K562 (cell line): Measurements from ENCODE around the gene KIRREL1. TPM values are rescaled to one million over a fixed set of nuclear protein-coding genes. Genes with fewer than 3 reads are reported as not detected.

Experiments
- DPF2 ChIP-seq: fragments of 450-650 bp; IDR thresholded peaks from 2 replicates; pipeline ENCODE4 v1.6.1; 2016
- FOXK1 ChIP-seq: sonication (generic); formaldehyde crosslinking; IDR thresholded peaks from 2 replicates; pipeline ENCODE4 v1.8.0; 2022; ENCODE audit warnings: missing genetic modification reagents, mild to moderate bottlenecking, borderline replicate concordance
- MEIS2 ChIP-seq: fragments of 450-650 bp; IDR thresholded peaks from 2 replicates; pipeline ENCODE4 v1.6.1; 2014; ENCODE audit warnings: mild to moderate bottlenecking; ENCODE audit not compliant: partially characterized antibody
- NFIC ChIP-seq: fragments of 450-650 bp; IDR thresholded peaks from 2 replicates; pipeline ENCODE4 v1.6.1; 2017; ENCODE audit warnings: mild to moderate bottlenecking, inconsistent platforms
- SAFB2 ChIP-seq: fragments of 200-400 bp; formaldehyde crosslinking; IDR thresholded peaks from 2 replicates; pipeline ENCODE4 v1.6.1; 2018; ENCODE audit warnings: borderline replicate concordance, low read length, low read depth, moderate library complexity; ENCODE audit not compliant: severe bottlenecking
- ZNF398 ChIP-seq: fragments of 250-450 bp; sonication (Bioruptor Pico); IDR thresholded peaks from 2 replicates; pipeline ENCODE4 v1.8.0; 2021; ENCODE audit warnings: moderate library complexity, mild to moderate bottlenecking, inconsistent platforms
- ZNF609 ChIP-seq: sonication (generic); formaldehyde crosslinking; IDR thresholded peaks from 2 replicates; pipeline ENCODE4 v1.8.1; 2023; ENCODE audit warnings: missing genetic modification reagents, mild to moderate bottlenecking, borderline replicate concordance
- polyA plus RNA-seq, 8 experiments: library from polyadenylated mRNA; depleted of rRNA in 4 of 8; stranded (reverse) in 5 of 8; unstranded in 3 of 8; fragments of >200 nt; fragmentation: Nextera tagmentation in 2 of 8; fragmentation: Illumina TruSeq in 1 of 8; extraction: Ambion mirVana in 2 of 8; extraction: Trizol in 1 of 8; gene quantifications; 2 replicates each; pipeline versions ENCODE4 v1.2.1 to v1.2.3, GENCODE V29; 2011 to 2014; ENCODE audit warnings: inconsistent platforms in 1 of 8, missing spikeins in 1 of 8
- total RNA-seq, 7 experiments: library from RNA; depleted of rRNA in 6 of 7; stranded (reverse); fragments of >200 nt in 6 of 7; fragmentation: Illumina TruSeq in 2 of 7; extraction: Trizol in 2 of 7; gene quantifications; 2 replicates each; pipeline versions ENCODE4 v1.2.1 to v1.2.3, GENCODE V29; 2011 to 2021; ENCODE audit warnings: low replicate concordance in 1 of 7

KIRREL1 gene
- total and polyA plus RNA-seq, 9 of the 15 experiments (the other 6 are each of a cell fraction or from before 2014, with no cell fraction given) = under 0.01 to 0.22 (median 0.03) TPM; not detected in 3

- TF ChIP-seq NFIC (no peak), SAFB2 (no peak), FOXK1 (CRISPR knock-in tag) (no peak), ZNF398 (CRISPR knock-in tag) (no peak), MEIS2 (peak; percentile 76), DPF2 (no peak), ZNF609 (CRISPR knock-in tag) (no peak)
Measured at GRCh38 chr1:158116311-158117167, 123.1 kb downstream of the KIRREL1 start (continued).
